H9 (cell line): ENCODE results near the gene KLHDC7B. TPM values are rescaled to one million over a fixed set of nuclear protein-coding genes. Genes with fewer than 3 reads are reported as not detected.

Experiments used
- DNase-seq: peaks from one replicate; pipeline ENCODE4 v3.0.0-alpha.2; 2017
- H2AFZ ChIP-seq: one replicate; pipeline ENCODE4 v1.6.1; 2013; ENCODE audit warnings: mild to moderate bottlenecking, low read length, control low read depth, moderate library complexity
- H2AK5ac ChIP-seq: 2 replicates; pipeline ENCODE4 v1.6.1; 2013; ENCODE audit warnings: low read length, control low read depth, mixed read lengths; ENCODE audit not compliant: insufficient read length
- H2BK120ac ChIP-seq: one replicate; pipeline ENCODE4 v1.6.1; 2013; ENCODE audit warnings: low read depth, mild to moderate bottlenecking, low read length, control low read depth, inconsistent platforms; ENCODE audit not compliant: poor library complexity, severe bottlenecking
- H2BK12ac ChIP-seq: 2 replicates; pipeline ENCODE4 v1.6.1; 2013; ENCODE audit warnings: low read length, control low read depth, mixed read lengths, low read depth; ENCODE audit not compliant: insufficient read length
- H2BK15ac ChIP-seq: 2 replicates; pipeline ENCODE4 v1.6.1; 2013; ENCODE audit warnings: low read depth, low read length, control low read depth
- H2BK20ac ChIP-seq: one replicate; pipeline ENCODE4 v1.6.1; 2013; ENCODE audit warnings: low read depth, mild to moderate bottlenecking, low read length, control low read depth, inconsistent platforms; ENCODE audit not compliant: poor library complexity, severe bottlenecking
- H2BK5ac ChIP-seq: 2 replicates; pipeline ENCODE4 v1.6.1; 2013; ENCODE audit warnings: low read length, control low read depth, mixed read lengths; ENCODE audit not compliant: insufficient read length
- H3K14ac ChIP-seq: 2 replicates; pipeline ENCODE4 v1.6.1; 2013; ENCODE audit warnings: low read length, control low read depth; ENCODE audit not compliant: insufficient read depth
- H3K18ac ChIP-seq: 2 replicates; pipeline ENCODE4 v1.6.1; 2013; ENCODE audit warnings: low read depth, mild to moderate bottlenecking, mixed read lengths, low read length, control low read depth; ENCODE audit not compliant: insufficient read length
- H3K23ac ChIP-seq: 2 replicates; pipeline ENCODE4 v1.6.1; 2013; ENCODE audit warnings: low read length, control low read depth, mixed read lengths, low read depth; ENCODE audit not compliant: insufficient read length
- H3K23me2 ChIP-seq: 2 replicates; pipeline ENCODE4 v1.6.1; 2013; ENCODE audit warnings: low read depth, mild to moderate bottlenecking, mixed read lengths, low read length, control low read depth; ENCODE audit not compliant: insufficient read length, poor library complexity, severe bottlenecking
- H3K27ac ChIP-seq: 2 replicates; pipeline ENCODE4 v1.5.1; 2013; ENCODE audit warnings: low read length, control low read depth, mixed read lengths, low read depth; ENCODE audit not compliant: insufficient read length
- H3K27me3 ChIP-seq: 2 replicates; pipeline ENCODE4 v1.6.1; 2013; ENCODE audit warnings: low read length, control low read depth, inconsistent platforms; ENCODE audit not compliant: insufficient read depth
- H3K4ac ChIP-seq: 2 replicates; pipeline ENCODE4 v1.6.1; 2013; ENCODE audit warnings: low read depth, mild to moderate bottlenecking, control low read depth, inconsistent platforms, low read length, moderate library complexity
- H3K4me1 ChIP-seq: 2 replicates; pipeline ENCODE4 v1.6.1; 2013; ENCODE audit warnings: low read length, control low read depth, inconsistent platforms; ENCODE audit not compliant: insufficient read depth
- H3K4me2 ChIP-seq: 2 replicates; pipeline ENCODE4 v1.6.1; 2013; ENCODE audit warnings: low read length, control low read depth, mixed read lengths; ENCODE audit not compliant: insufficient read length, insufficient read depth
- H3K56ac ChIP-seq: 2 replicates; pipeline ENCODE4 v1.6.1; 2013; ENCODE audit warnings: low read depth, mild to moderate bottlenecking, mixed read lengths, low read length, control low read depth; ENCODE audit not compliant: insufficient read length
- H3K79me1 ChIP-seq: 2 replicates; pipeline ENCODE4 v1.6.1; 2013; ENCODE audit warnings: low read depth, mild to moderate bottlenecking, moderate library complexity, low read length, control low read depth, inconsistent platforms; ENCODE audit not compliant: insufficient read depth, poor library complexity, severe bottlenecking
- H3K79me2 ChIP-seq: 2 replicates; pipeline ENCODE4 v1.6.1; 2013; ENCODE audit warnings: low read length, control low read depth, inconsistent platforms; ENCODE audit not compliant: insufficient read depth
- H3K9ac ChIP-seq: 2 replicates; pipeline ENCODE4 v1.6.1; 2013; ENCODE audit warnings: low read length, control low read depth, mixed read lengths; ENCODE audit not compliant: insufficient read length; ENCODE audit errors: extremely low read depth
- H3K9me3 ChIP-seq: one replicate; pipeline ENCODE4 v1.6.1; 2013; ENCODE audit warnings: low read depth, low read length, inconsistent platforms; ENCODE audit not compliant: control insufficient read depth
- H3T11ph ChIP-seq: one replicate; pipeline ENCODE4 v1.6.1; 2013; ENCODE audit warnings: mild to moderate bottlenecking, low read length, control low read depth, inconsistent platforms
- H4K20me1 ChIP-seq: one replicate; pipeline ENCODE4 v1.6.1; 2013; ENCODE audit not compliant: control insufficient read depth, insufficient read length, insufficient read depth
- H4K5ac ChIP-seq: 2 replicates; pipeline ENCODE4 v1.6.1; 2013; ENCODE audit warnings: low read depth, mild to moderate bottlenecking, mixed read lengths, low read length, control low read depth; ENCODE audit not compliant: insufficient read length
- H4K8ac ChIP-seq: replicated peaks from 2 replicates; pipeline ENCODE4 v1.6.1; 2013; ENCODE audit warnings: low read length, control low read depth, mixed read lengths, low read depth; ENCODE audit not compliant: insufficient read length
- H4K91ac ChIP-seq: 2 replicates; pipeline ENCODE4 v1.6.1; 2013; ENCODE audit warnings: low read depth, mild to moderate bottlenecking, moderate library complexity, mixed read lengths, low read length, control low read depth; ENCODE audit not compliant: insufficient read length
- H3K27ac Mint-ChIP-seq, 3 experiments: 2 replicates in 2 of 3; 3 replicates in 1 of 3; pipeline ENCODE4 v1.8.0; 2020 to 2021; ENCODE audit warnings: mixed read lengths in 3 of 3, mild to moderate bottlenecking in 1 of 3, moderate library complexity in 1 of 3
- H3K27me3 Mint-ChIP-seq: 2 replicates; pipeline ENCODE4 v1.8.0; 2021; ENCODE audit warnings: low read depth, mild to moderate bottlenecking, moderate library complexity, mixed read lengths
- H3K36me3 Mint-ChIP-seq, 3 experiments: 2 replicates in 2 of 3; 3 replicates in 1 of 3; pipeline ENCODE4 v1.8.0; 2020 to 2021; ENCODE audit warnings: low read depth in 3 of 3, mixed read lengths in 3 of 3; ENCODE audit not compliant: insufficient read depth in 1 of 3
- H3K4me1 Mint-ChIP-seq, 2 experiments: 2 replicates each; pipeline ENCODE4 v1.8.0; 2020; ENCODE audit warnings: mixed read lengths in 2 of 2
- H3K4me3 Mint-ChIP-seq, 2 experiments: 2 replicates in 1 of 2; 3 replicates in 1 of 2; pipeline ENCODE4 v1.8.0; 2020 to 2021; ENCODE audit warnings: mild to moderate bottlenecking in 2 of 2, mixed read lengths in 2 of 2, moderate library complexity in 1 of 2
- H3K9me3 Mint-ChIP-seq, 2 experiments: 2 replicates in 1 of 2; 3 replicates in 1 of 2; pipeline ENCODE4 v1.8.0; 2020; ENCODE audit warnings: mild to moderate bottlenecking in 2 of 2, mixed read lengths in 2 of 2, moderate library complexity in 1 of 2
- WGBS: extraction: QIAGEN DNeasy Blood & Tissue Kit; methylation state at CpG from one replicate; pipeline ENCODE4 v1.1.7; 2013; ENCODE audit warnings: missing lambda C conversion rate, low lambda C conversion rate, mixed read lengths; ENCODE audit not compliant: insufficient read length; ENCODE audit errors: extremely low coverage; 5-methylcytosine and 5-hydroxymethylcytosine counted together
- total RNA-seq: library from RNA; stranded (reverse); gene quantifications from 2 replicates; pipeline ENCODE4 v1.2.1, GENCODE V29; 2021
- TF ChIP-seq, protein P1 (sequence below): fragments of 200-600 bp; sonication (generic); conservative IDR thresholded peaks from 3 replicates; pipeline ENCODE4 v1.8.0; 2021; ENCODE audit warnings: antibody characterized with exemption, mild to moderate bottlenecking

Gene KLHDC7B
- total RNA-seq, 1 experiment from 2014 or later = not detected

GRCh38 chr22:50547263-50547985 is 1.7 kb downstream of the KLHDC7B start:
- H3K79me1 ChIP-seq = no peaks in the 10 kb centered on the region
- H4K5ac ChIP-seq = no peak overlapping the region
- H2AFZ ChIP-seq = no peak overlapping the region
- Mint-ChIP-seq H3K4me3 (no peak overlapping the region), H3K27ac (no peak overlapping the region), H3K4me1 (peaks cover 0 to 3% of the 10 kb centered on the region in 2 experiments; a peak in 1 of 4 replicates), H3K9me3 (no peaks in the 10 kb centered on the region; a peak in 1 of 5 replicates), H3K27me3 (peaks cover 39% of the 10 kb centered on the region), H3K36me3 (no peaks in the 10 kb centered on the region)
- no CpG with 5 or more reads among the region's 35 CpGs for WGBS
- no peak overlapping the region for H4K91ac ChIP-seq
- H3K14ac ChIP-seq = no peak overlapping the region
- no peak overlapping the region for H3K56ac ChIP-seq
- no peak overlapping the region for H3T11ph ChIP-seq
- H2BK15ac ChIP-seq = no peak overlapping the region
- no peaks in the 10 kb centered on the region; the same call in 1 of the 2 replicates for H3K27me3 ChIP-seq
- H2BK5ac ChIP-seq = no peak overlapping the region
- H3K79me2 ChIP-seq = no peaks in the 10 kb centered on the region
- H3K4me1 ChIP-seq = no peaks in the 10 kb centered on the region
- H3K4ac ChIP-seq = no peak overlapping the region
- no peak overlapping the region for H4K8ac ChIP-seq
- no peak overlapping the region for H3K9ac ChIP-seq
- H3K9me3 ChIP-seq = no peaks in the 10 kb centered on the region
- DNase-seq = no peak
- no peak overlapping the region for H2BK12ac ChIP-seq
- H2BK120ac ChIP-seq = no peak overlapping the region
- H3K23ac ChIP-seq = no peak overlapping the region
- no peak overlapping the region for H3K18ac ChIP-seq
- no peak overlapping the region for H2BK20ac ChIP-seq
- no peak overlapping the region for H3K4me2 ChIP-seq
- no peak overlapping the region for H3K27ac ChIP-seq
- H4K20me1 ChIP-seq = no peaks in the 10 kb centered on the region
- TF ChIP-seq, protein P1, sequence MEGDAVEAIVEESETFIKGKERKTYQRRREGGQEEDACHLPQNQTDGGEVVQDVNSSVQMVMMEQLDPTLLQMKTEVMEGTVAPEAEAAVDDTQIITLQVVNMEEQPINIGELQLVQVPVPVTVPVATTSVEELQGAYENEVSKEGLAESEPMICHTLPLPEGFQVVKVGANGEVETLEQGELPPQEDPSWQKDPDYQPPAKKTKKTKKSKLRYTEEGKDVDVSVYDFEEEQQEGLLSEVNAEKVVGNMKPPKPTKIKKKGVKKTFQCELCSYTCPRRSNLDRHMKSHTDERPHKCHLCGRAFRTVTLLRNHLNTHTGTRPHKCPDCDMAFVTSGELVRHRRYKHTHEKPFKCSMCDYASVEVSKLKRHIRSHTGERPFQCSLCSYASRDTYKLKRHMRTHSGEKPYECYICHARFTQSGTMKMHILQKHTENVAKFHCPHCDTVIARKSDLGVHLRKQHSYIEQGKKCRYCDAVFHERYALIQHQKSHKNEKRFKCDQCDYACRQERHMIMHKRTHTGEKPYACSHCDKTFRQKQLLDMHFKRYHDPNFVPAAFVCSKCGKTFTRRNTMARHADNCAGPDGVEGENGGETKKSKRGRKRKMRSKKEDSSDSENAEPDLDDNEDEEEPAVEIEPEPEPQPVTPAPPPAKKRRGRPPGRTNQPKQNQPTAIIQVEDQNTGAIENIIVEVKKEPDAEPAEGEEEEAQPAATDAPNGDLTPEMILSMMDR = no peak
- no peak overlapping the region for H2AK5ac ChIP-seq
- H3K23me2 ChIP-seq = peaks cover 2% of the 10 kb centered on the region
